Astrocyte (in vitro differentiated cells and primary cell): ENCODE measurements around the gene IFIT3.

Source experiments
- CTCF ChIP-seq: IDR thresholded peaks from 2 replicates; pipeline ENCODE4 v1.5.1; 2011; ENCODE audit warnings: low read depth, mild to moderate bottlenecking, inconsistent platforms, low read length, moderate library complexity; ENCODE audit not compliant: insufficient read depth
- EZH2 ChIP-seq: IDR thresholded peaks from 2 replicates; pipeline ENCODE4 v1.6.1; 2012; ENCODE audit warnings: mild to moderate bottlenecking, low read length, inconsistent platforms; ENCODE audit not compliant: insufficient read depth

- TF ChIP-seq CTCF, result no peak
- TF ChIP-seq EZH2, result no peak
Measured at GRCh38 chr10:89312973-89313372, 14.8 kb upstream of the IFIT3 start.
